Retinal pigment epithelial cell (primary cell): ENCODE data around the gene CEP192.

Experiments used
- DNase-seq: peaks from one replicate; pipeline ENCODE4 v3.0.0-alpha.2; 2010; ENCODE audit warnings: low read depth
- H3K4me3 ChIP-seq: 2 replicates; pipeline ENCODE4 v1.5.1; 2011; ENCODE audit warnings: mild to moderate bottlenecking, low read length, control low read depth, moderate library complexity
- TF ChIP-seq, protein P1 (sequence below): conservative IDR thresholded peaks from 2 replicates; pipeline ENCODE4 v1.5.1; 2011; ENCODE audit warnings: low read depth, low read length, control low read depth, inconsistent platforms

The CEP192 gene

DNA sequence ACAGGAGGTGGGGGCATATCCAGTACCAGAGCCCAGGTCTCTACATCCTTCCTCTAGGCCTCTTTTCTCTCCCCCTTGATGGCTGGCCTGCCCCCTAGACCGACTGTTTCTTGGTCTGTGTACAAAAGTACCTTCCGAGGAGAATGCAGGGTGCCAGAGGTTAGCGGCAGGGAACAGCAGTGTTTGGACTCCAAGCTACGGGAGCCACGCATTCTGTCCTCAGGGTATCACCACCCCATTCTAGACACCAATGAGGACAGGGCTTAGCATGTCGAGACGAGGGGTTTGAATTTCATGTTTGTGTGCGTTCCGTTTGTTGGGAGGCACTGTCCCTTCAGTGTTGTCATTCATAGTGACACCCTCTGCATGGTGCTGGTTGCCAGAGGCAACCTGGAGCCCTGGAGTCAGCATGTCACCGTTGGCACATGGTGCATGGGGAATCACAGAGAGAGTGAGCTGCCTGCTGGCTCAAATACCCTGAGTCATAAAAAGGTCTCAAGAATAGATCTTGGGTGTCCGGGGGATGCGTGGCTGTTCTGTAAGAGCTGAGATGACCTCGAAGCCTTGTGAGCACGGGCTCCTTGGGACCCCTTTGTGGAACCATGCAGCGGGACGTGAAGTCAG is 170.2 kb downstream of the CEP192 start:
- TF ChIP-seq, protein P1, sequence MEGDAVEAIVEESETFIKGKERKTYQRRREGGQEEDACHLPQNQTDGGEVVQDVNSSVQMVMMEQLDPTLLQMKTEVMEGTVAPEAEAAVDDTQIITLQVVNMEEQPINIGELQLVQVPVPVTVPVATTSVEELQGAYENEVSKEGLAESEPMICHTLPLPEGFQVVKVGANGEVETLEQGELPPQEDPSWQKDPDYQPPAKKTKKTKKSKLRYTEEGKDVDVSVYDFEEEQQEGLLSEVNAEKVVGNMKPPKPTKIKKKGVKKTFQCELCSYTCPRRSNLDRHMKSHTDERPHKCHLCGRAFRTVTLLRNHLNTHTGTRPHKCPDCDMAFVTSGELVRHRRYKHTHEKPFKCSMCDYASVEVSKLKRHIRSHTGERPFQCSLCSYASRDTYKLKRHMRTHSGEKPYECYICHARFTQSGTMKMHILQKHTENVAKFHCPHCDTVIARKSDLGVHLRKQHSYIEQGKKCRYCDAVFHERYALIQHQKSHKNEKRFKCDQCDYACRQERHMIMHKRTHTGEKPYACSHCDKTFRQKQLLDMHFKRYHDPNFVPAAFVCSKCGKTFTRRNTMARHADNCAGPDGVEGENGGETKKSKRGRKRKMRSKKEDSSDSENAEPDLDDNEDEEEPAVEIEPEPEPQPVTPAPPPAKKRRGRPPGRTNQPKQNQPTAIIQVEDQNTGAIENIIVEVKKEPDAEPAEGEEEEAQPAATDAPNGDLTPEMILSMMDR = no peak
- no peak for DNase-seq
- H3K4me3 ChIP-seq = no peak overlapping the region

- H3K4me3 ChIP-seq = no peak overlapping the region
- no peak for DNase-seq
- TF ChIP-seq, protein P1 = no peak
Measured at GRCh38 chr18:13163167-13163927, 172.2 kb downstream of the CEP192 start.

DNA sequence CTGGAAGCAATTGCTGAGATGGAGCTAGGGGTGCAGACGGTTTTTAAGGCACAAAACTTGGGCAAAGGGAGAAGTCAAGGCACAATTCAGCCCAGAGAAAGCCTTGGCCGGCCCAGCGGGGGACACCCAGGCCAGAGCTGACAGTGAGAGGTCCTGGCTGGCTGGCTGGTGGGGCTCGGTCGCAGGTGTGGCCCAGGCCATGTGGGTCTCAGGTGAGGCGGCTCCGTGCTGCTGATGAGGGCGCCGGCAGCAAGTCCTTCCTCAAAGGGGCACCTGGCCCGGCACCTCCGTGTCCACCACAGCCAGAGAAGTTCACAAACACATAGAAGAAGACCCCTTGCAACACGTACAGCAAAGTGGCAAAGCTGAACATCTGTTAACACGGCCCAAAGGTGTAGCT is 173.2 kb downstream of the CEP192 start:
- DNase-seq = no peak
- TF ChIP-seq, protein P1 = no peak
- no peak overlapping the region for H3K4me3 ChIP-seq

DNA sequence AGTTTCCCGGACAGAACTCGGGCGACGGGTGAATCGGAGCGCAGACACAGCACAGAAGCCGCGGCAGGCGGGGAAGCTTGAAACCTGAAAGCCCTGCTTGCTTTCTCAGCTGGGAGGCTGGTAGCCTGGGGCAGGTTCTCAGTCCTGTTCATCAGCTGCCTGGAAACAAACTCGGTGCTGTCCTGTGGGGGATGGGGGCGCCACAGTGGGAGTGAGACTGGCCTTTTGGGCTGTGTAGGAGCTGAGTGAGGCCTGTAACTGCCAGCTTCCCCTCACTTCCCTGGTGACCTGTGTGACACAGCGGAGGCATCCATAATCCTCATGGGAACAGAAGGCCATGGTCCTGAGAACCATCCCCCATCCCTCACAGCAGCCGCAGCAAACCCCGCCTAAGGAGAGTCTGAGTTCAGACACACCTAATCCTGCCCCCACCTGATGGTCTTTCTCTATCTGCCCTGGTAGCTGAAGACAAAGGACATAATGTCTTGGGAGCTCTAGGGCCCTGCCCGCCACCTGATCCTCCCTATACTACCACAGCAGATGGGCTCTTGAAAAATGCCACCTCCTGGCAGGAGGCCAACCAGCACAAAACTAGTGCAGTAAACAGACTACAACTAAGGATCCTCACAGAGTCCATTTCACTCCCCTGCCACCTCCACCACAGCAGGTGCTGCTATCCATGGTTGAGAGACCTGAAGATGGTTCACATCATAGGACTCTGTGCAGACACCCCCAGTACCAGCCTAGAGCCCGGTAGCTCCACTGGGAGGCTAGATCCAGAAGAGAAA is 174.7 kb downstream of the CEP192 start:
- no peak for DNase-seq
- H3K4me3 ChIP-seq = no peak overlapping the region
- TF ChIP-seq, protein P1 = no peak

GRCh38 chr18:13173578-13174145 is 182.5 kb downstream of the CEP192 start:
- TF ChIP-seq, protein P1 = no peak
- no peak overlapping the region for H3K4me3 ChIP-seq
- no peak for DNase-seq
